Measurements from ENCODE around the gene EML4.
"Not testable (repeated sequence)": the region's sequence is repeated elsewhere in the genome, so short reads cannot be mapped to it uniquely, and the experiment has no call there.

EML4 gene

DNA sequence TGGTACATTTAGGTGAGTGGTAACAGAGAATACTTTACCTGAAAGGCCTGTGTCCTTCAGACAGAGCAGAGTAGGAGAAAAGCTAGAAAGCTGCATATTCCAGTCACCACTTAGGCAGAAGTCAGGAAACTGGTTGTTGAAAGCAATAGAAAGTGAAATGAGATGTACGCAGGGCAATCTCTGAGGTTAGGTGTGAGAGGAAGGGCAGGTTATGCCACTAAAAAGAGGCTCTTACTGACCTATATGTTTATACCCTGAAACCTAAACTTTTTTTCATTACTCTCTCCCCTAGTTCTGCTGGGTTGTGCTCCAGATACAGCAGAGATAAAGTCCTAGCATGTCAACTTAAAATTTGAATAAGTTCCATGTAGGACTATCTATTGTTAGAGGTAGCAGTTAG, 98.4 kb downstream of the EML4 start:
- no peak for DNase-seq

DNA sequence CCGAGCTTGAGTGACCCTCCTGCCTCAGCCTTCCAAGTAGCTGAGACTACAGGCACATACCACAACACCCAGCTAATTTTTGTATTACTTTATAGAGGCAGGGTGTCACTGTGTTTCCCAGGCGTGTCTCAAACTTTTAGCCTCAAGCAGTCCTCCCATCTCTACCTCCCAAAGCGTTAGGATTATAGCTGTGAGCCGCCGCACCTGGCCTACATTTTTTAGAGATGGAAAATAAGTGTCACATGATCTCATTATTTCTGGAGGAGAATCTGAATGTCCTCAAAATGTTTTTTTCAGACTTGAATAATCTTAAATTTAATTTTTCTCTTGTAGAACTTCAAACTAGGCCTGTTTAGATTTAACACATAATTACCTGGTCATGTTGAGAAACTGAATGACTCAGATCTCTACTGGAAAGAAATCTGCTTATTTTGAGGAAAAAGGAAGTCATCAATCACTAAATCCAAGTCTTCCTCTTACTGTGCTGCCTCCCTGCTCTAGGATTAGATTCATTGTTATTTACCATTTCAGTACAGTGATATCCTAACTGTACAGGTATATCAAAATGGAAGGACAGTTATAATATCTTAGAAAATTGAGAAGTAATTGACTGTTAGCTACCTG, 99.5 kb downstream of the EML4 start:
- DNase-seq: no peak

DNA sequence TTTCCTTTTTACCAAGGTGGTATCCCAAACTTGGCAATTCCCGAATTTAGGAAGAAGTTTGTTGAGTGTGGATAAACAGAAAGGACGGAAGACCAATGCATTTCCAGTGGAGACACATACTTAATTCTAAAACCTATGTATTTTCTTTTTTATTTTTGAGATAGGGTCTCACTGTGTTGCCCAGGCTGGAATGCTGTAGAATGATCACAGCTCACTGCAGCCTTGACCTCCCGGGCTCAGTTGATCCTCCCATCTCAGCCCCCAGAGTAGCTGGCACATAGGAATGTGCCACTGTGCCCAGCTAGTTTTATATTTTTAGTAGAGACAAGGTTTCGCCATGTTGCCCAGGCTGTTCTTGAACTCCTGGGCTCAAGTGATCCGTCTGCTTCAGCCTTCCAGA, 101.6 kb downstream of the EML4 start:
- no peak for DNase-seq

DNA sequence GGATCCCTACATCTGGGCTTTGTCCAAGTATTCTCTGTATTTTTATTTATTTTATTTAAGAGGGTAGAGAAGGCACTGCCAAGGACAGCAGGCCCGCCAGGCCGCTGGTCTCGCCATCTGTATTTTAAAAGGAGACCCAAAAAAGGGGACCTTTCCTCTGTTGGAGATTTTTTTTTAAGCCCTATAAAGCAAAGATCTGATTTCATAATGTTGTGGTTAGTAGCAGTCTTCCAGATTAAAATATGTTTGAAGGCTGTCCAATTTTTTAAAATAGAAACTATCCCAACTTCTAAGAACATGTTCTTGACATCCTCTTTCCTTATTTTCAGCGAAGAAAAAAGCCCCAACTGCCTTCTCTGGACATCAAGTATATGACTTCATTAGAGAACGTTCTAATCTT, 102.1 kb downstream of the EML4 start:
- not testable (repeated sequence) for DNase-seq

DNA sequence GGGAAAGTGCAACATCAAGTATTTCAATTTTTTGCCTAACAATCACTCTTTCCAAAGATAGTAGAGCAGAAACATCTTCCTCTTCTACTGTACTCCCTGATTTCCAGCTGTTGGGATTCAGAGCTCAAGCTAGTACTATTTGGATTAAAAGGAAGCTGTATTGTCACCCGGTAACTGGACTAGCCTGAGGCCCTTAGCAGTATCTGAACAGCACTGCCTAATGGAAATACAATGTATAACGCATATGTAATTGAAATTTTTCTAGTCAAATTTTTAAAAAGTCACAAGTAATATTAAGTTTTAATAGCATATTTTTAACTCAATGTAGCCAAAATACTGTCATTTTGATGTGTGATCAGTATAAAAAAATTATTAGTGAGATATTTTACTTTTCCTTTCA, 105.7 kb downstream of the EML4 start:
- DNase-seq: no peak

DNA sequence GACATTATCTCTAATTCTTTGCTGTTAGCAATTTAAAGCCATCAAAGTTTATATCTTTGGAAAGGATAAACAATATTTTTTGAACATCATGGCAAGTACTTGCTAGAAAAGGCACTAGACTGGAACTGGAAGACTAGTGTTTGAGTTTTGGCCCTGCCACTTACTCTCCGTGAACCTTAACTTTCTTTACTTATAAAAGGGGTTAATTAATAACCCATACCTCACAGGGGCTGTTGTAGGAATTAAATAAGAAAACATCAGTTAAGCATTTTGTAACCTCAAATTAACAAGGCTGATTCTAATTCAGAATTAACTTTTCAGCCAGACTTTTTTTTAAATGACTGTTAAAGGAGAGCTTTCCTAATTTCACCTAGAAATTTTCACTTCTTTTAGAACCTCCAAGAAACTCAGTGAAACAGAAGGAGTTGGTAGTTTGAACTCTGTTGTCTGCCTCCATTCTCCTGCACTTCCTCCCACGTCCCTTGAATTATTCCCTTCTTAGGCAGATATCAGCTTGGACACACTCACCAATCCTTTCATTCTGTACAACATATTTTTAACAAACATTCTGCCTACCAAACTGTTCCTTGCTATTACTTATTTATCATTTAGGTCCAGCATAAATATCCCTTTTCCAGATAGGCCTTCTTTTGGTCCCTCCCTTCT, 112.4 kb downstream of the EML4 start:
- DNase-seq: no peak

DNA sequence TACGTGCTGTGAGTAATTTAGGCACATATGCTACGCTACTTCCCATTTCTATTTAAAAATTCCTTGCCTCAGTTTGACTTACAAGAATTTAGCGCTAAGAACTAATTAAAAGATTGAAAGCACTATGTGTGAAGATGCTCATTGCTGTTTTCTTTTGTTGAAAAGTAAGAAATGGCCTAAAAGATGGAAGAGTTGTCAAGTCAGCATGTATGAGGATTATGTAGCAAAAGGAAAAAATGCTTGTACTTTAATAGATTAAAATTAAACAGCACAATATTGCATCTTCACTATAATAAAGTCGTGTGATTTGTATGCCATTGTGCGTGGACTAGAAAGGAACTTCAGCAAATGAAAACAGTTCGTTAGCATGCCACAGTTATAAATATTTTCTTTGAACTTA, 114.9 kb downstream of the EML4 start:
- DNase-seq: no peak

DNA sequence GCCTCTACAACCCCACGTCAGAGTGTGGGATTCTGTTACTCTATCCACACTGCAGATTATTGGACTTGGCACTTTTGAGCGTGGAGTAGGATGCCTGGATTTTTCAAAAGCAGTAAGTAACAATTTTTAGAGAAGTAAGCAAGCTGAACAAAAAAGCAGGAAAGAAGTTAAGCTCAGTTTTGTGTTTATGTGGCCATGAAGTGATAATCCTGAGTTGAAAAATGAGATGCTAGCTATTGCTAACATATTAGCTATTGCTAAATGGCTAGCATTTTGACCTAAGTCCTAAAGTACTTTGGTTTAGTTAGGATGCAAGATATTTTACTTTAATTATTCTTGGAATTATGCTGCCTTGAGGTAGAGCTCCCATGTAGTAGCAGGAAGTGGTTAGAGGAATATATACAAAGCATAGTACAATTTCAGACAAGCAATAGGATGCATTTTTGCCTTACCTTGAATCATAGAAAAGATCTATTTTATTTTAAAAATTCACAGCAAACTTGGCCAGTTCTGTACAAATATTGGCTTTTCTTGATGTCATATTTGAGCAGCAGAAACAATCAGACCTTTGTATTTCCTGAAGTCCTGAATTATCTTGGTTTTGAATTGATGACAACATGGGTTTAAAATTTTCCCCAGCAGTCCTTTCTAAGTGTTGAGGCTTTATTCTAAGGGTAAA, 117.3 kb downstream of the EML4 start:
- no peak for DNase-seq

DNA sequence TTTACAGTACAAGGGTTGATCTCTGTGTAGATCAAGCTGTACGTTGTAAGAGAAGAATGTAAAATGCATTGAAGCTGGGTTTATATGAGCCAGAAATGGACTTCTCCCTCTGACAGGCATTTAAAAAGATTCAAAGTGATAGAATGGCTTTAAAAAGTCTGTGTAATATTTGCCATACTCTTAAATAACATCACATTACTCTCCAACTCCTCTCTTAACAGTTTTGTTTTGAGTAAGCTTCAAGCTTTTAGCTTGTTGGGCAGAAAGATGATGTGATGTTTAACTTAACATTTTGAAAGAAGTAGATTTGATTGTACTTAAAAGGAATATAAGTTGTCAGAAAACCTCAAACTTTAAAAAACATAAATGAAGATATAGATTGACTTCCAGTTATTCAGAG, 119.7 kb downstream of the EML4 start:
- DNase-seq: no peak

DNA sequence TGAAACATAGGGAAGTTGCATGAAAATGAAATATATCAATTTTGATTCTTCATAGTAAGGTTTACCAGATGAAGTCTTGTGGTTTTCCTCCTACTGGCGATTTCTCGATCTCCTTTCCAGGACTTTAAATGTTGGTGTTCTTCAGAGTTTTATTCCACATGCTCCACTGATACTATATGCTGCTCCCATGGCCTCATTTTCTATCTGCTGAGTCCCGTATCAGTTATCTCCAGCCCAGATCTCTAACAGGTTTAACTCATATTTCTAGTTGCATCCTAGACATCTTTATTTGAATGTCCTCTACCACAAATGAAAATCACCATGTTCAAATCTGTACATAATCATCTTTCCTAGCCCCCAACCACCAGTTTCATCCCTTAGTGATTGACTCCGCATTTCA, 120.1 kb downstream of the EML4 start:
- DNase-seq: no peak

DNA sequence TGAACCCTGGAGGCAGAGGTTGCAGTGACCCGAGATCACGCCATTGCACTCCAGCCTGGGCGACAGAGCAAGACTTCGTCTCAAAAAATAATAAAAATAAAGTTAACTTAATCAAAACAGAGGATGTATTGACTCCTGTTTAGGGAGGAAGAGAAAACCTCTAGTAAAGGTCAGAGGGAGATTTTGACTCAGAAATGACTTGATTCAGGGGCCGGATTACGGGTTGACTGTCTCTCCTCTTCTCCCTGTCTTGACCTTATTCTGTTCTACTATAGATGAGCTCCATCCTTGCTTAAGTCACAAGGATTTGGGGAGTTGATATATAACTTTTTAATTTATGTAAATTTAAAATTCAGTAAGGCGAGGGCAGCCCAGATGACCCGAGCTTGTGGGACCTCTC, 120.9 kb downstream of the EML4 start:
- DNase-seq: no peak

DNA sequence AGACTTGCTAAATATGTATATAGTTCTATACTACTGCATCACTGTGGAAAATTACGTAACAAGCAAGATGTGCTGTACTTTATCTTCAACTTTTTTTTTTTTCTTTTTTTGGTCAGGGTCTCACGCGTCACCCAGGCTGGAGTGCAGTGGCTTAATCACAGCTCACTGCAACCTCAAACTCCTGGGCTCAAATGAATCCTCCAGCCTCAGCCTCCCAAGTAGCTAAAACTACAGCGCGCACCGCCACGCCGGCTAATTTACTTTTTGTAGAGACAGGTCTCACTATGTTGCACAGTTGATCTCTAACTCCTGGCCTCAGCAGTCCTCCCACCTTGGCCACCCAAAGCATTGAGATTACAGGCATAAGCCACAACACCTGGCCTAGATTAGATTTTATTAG, 123.9 kb downstream of the EML4 start:
- DNase-seq: no peak

DNA sequence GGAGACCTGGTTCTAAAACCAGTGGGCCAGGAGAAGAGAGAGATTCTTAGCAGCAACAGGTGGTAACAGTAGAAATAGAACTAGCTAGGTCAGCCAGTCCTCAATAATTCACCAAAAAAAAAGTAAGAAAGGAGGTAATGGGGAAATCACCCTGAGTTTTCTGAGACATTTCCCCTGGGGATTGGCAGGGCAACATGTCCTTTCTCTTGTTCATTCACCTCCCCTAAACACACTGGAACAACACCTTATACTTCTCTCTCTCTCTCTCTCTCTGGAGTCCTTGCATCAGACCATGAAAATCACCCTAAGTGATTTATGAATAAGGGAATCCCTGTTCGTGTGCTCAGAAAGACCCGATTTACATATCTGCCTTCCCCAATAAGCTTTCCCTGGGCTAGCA, 127.1 kb downstream of the EML4 start:
- no peak for DNase-seq

DNA sequence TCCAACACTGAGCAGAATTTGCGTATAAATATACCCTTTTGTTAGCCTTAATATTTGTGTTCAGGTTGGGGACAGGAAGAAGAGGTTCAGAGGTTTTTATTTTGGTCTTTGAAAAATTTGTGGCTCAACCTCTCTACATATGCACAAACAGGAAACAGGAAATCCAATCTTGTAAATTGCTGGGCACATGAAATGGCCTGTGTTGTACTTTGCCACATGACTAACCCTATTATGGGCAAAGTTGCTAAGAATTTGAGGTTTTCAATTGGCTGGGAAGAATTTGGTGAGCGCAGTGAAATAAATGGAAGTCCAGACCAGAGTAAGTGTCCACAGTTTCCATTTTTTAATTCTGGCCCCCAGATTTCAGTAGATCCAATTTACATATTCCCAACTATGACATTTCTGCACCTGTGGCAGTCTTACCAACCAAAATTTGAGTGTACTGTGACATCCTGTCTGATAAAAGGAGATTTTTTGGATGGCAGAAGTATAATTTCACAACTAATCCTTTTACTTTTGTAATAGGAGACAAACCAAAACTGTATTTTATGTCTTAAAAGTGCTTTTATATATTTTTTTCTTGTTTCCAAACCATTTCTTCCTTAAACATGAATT, 128.3 kb downstream of the EML4 start:
- DNase-seq: no peak

DNA sequence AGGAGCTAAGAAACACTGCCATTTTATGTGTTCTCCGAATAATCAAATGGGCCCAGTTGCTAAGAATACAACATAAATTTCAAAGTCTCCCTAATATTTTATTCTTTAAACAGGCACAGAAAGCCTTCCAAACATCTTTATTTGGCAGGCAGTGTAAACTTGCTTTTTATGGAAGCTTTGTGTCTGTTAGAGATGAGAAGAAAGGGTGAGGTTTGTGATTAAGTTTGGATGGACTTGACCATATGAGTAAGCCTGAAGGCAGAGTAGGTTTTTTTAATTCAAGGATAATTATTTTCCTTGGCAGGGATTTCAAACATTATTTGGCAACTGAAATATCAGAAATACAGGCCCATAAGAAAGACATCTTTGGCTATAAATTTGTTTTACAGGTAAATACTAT, 129.0 kb downstream of the EML4 start:
- DNase-seq: no peak

DNA sequence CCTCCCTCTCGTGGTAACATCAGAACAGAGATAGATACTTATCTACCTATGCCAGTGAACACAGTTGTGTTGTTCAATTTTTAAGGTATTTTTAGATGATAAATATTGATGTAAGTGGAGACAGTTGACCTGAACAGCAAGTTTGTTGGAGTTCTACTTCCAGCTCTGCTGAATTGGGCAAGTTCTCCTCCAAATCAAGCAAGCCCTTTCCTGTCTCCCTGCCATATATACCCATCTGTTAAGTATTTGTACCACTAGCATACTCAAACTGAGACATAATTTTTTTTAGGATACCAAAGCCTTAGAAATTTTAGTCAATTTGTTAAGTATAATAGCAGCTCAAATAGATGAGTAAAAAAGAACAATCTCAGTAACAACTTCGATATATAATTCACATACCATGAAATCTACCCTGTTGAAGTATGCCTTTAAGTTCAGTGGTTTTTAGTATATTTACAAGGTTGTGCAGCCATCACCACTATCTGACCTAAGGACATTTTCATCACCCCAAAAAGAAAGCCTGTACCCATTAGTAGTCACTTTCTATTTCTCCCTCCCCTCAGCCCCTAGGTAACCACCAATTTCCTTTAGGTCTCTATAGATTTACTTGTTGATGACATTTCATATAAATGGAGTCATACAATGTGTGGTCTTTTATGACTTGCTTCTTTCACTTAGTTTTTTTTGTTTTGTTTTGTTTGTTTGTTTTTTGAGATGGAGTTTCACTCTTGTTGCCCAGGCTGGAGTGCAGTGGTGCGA, 130.0 kb downstream of the EML4 start:
- DNase-seq: no peak

DNA sequence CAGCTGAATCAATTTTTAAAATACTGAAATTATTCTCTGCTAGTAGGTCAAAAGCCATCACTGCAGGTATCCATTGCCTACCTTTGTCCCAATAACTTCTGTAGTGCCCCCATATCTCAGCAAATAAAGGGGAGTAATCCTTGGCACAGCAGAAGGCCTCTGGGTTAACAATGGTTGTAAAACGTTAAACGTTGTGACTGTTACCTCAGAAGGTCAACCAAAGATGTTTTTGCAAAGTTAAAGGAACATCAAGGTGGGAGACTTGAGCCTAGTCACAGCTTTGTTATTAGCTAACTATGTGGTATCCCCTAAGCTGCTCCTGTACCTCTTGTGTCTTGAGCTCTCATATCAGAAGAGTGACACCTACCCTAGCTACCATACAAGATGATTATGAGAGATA, 131.4 kb downstream of the EML4 start:
- DNase-seq: no peak

DNA sequence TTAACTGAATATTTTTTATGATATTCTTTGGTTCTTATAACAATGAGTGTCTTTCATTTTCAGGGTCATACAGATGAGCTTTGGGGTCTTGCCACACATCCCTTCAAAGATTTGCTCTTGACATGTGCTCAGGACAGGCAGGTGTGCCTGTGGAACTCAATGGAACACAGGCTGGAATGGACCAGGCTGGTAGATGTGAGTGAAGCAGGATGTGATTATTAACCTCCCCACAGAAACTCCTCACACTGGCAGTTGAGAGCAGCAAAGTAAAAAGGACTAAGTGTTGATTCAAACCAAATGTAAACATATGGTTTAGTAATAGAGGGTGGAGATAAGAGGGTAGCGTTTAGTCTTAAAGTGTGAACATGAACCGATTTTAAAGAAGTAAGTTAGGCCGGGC, 134.1 kb downstream of the EML4 start:
- no peak for DNase-seq

DNA sequence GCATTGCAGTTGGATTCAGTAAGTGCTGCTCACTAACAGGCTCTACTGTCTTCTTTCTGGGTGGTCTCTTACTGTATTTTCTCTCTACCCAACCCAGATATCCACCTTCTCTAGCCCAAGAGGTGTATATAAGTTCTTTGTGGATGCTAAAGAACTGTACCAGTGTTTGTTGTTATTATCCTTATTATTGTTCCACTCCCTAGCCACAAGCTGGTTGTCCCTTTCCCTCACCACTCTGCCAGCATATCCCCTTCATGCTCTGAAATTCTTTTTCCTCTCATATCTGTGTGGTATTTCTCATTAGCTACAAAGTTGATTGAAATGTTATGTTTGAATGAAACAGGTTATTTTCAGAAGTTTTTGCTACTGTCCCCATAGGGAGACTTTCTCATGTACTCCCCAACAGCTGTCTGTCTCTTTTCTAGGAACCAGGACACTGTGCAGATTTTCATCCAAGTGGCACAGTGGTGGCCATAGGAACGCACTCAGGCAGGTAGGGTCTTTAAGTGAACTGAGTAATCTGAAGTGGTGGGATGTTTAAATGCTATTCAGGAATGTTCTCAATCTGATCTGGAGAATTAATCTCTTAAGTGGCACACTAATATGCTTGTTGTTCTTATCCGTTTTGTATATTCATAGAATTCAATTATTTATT, 135.0 kb downstream of the EML4 start:
- DNase-seq: no peak

DNA sequence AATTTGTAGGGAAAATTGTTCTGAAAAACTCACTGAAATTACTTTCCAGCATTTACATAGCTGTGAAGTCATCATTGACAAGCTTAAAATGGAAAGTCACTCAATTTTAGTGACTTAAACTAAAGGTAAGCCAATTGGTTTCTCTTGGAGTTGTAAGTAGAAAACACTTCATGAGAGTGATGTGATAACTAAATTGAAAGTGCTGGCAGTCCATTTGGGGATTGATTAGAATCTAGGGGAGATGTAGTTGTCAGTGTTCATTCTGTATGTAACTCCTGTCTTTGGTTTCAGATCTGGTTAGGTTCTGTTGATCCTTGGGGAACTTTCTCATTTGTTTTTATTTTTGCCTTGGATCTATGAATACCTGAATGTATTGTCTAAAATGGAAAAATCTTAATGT, 138.0 kb downstream of the EML4 start:
- DNase-seq: no peak

DNA sequence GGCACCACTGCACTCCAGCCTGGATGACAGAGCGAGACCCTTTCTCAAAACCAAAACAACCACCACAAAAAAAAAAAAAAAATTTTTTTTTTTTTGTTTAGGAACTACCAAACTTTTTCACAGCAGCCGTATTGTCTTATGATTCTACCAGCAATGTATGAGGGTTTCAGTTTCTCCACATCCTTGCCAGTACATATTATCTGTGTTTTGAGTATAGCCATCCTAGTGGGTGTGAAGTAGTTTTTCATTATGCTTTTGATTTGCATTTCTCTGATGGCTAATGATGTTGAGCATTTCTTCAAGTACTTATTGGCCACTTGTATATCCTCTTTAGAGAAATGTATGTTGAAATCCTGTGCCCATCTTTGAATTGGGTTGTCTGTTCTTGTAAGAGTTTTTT, 140.2 kb downstream of the EML4 start:
- DNase-seq: no peak

DNA sequence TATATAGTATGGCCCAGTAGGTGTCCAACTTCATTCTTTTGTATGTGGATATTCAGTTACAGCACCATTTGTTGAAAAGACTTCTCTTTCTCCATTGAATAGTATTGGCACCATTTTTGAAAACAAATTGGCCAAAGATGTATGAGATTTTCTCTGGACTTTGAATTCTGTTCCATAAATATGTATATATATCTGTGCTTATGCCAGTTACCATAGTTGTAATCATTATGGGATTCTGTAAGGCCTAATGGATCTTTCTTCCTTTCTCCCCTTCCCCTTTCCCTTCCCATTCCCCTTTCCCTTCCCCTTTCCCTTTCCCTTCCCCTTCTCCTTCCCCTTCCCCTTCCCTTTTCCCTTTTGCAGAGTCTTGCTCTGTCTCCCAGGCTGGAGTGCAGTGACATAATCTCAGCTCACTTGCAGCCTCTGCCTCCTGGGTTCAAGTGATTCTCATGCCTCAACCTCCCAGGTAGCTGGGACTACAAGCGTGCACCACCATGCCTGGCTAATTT, 140.9 kb downstream of the EML4 start:
- no peak for DNase-seq

DNA sequence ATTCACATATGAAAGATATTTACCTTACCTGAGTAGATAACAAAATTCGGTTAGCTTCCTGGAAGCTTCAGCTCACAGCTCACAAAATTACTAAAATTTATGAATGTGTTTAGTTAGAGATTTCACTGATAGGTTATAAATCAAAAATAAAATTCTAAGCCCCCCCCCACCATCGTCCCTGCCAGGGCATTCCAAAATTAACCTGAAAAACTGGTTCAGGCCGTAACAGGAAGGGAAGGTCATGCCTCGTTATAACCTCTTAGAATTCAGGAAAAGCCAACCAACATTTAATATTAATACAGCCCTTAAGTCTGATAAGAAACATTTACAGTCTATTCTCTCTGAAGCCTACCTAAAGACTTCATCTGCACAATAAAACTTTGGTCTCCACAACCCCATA, 143.0 kb downstream of the EML4 start:
- no peak for DNase-seq

Data from AML-193 (cell line).